ENCODE measurements around the gene IGFLR1.

DNA sequence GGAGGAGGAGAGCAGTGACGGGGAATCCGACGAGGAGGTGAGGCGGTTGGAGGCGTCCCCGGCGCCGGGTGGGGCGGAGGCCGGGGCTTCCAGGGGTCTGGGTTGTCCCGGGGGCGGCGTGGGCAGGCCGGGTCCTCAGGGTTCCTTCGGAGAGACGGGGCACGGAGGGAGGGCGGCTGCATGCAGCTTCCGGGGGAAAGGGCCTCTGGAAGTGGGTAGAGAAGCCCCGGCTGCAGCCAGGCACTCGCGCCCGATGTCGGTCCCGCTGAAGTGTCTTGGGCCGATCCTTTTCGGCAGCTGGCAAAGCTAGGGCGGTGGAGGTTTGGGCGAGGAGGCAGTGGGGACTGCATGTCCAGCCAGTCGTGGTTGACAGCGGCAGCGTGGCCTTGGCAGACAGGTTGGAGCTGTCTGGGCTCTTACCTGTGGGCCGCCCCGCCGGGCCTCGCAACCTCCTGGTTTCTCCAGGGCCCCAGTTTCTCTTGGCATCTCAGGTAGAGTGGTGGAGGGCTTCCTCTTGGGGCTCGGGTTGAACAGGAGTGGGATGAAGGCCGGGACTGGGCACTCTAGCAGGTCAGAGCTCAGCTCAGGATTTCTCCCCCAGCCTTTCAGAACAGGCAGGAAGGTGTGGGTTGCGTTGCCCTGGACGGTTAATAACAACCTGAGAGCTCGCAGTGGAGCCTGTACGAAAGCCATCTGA, 23.8 kb downstream of the IGFLR1 start:
- TF ChIP-seq, protein P1, sequence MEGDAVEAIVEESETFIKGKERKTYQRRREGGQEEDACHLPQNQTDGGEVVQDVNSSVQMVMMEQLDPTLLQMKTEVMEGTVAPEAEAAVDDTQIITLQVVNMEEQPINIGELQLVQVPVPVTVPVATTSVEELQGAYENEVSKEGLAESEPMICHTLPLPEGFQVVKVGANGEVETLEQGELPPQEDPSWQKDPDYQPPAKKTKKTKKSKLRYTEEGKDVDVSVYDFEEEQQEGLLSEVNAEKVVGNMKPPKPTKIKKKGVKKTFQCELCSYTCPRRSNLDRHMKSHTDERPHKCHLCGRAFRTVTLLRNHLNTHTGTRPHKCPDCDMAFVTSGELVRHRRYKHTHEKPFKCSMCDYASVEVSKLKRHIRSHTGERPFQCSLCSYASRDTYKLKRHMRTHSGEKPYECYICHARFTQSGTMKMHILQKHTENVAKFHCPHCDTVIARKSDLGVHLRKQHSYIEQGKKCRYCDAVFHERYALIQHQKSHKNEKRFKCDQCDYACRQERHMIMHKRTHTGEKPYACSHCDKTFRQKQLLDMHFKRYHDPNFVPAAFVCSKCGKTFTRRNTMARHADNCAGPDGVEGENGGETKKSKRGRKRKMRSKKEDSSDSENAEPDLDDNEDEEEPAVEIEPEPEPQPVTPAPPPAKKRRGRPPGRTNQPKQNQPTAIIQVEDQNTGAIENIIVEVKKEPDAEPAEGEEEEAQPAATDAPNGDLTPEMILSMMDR (IDR thresholded peaks at IDR 0.05; ENCODE audit: control extremely low read depth in 1 of 3, insufficient read depth in 1 of 3, low read depth in 1 of 3, low read length in 3 of 3), result no peak
- TF ChIP-seq, protein P2, sequence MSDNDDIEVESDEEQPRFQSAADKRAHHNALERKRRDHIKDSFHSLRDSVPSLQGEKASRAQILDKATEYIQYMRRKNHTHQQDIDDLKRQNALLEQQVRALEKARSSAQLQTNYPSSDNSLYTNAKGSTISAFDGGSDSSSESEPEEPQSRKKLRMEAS (IDR thresholded peaks at IDR 0.05), result peak; percentile 27; the same call in 1 of the 2 replicates
- TF ChIP-seq KDM1A (IDR thresholded peaks at IDR 0.05; ENCODE audit: borderline replicate concordance, low read length), result no peak
- TF ChIP-seq SUZ12 (IDR thresholded peaks at IDR 0.05; ENCODE audit: low read length), result no peak
- no peak for TF ChIP-seq EZH2 (IDR thresholded peaks at IDR 0.05; ENCODE audit: low read depth, low read length, severe bottlenecking)
- TF ChIP-seq YY1 (IDR thresholded peaks at IDR 0.05; ENCODE audit: low read depth, low read length), result no peak

All from H1 (cell line).